GM12801 (cell line): ENCODE data around the gene POLG2.

Source experiments
- TF ChIP-seq, protein P1 (sequence below): IDR thresholded peaks from one replicate; pipeline ENCODE4 v1.5.1; 2011; ENCODE audit warnings: control low read depth; ENCODE audit not compliant: insufficient read length; ENCODE audit errors: extremely low read depth

Gene POLG2

DNA sequence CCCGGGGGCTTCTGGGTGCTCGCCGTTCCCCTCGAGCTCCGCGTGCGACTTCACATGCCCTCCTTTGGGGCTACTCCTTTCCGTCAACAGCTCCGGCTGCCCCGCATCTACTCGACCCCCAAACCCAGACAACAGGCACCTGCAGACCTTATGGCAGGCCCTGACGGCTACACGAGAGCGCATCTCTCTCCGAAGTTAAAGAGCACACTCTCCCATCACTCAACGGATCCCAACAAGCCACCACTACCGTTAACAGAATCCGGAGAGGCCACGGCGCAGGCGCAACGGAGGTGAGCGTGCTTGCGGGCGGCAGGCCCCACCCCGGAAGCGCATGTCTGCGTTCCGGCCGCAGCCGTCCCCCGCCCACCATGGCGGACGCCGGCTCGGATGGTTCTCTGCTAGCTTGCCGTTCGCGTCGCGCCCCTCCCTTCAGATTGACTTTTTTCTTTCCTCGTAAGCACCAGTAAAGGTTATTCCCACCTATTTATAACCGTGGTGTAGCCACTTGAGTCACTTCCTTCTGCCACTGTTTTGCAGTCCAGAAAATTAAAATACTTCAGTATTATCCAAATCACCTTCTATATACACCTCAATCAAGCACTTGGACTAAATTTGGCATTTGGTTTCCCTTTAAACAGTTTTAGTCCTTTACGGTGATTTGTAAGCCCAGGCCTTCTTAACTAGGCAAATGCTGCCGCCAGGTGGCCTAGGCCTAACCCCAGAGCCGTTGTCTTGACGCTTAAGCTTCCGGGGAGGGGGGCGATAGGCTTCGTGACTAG lies at the start of gene POLG2:
Gene POLG2, minus strand, starts transcription at position 269 of the 779 bp plus-strand sequence. Its CDS starts 86 bp downstream, at position 183.
- TF ChIP-seq, protein P1, sequence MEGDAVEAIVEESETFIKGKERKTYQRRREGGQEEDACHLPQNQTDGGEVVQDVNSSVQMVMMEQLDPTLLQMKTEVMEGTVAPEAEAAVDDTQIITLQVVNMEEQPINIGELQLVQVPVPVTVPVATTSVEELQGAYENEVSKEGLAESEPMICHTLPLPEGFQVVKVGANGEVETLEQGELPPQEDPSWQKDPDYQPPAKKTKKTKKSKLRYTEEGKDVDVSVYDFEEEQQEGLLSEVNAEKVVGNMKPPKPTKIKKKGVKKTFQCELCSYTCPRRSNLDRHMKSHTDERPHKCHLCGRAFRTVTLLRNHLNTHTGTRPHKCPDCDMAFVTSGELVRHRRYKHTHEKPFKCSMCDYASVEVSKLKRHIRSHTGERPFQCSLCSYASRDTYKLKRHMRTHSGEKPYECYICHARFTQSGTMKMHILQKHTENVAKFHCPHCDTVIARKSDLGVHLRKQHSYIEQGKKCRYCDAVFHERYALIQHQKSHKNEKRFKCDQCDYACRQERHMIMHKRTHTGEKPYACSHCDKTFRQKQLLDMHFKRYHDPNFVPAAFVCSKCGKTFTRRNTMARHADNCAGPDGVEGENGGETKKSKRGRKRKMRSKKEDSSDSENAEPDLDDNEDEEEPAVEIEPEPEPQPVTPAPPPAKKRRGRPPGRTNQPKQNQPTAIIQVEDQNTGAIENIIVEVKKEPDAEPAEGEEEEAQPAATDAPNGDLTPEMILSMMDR = no peak

DNA sequence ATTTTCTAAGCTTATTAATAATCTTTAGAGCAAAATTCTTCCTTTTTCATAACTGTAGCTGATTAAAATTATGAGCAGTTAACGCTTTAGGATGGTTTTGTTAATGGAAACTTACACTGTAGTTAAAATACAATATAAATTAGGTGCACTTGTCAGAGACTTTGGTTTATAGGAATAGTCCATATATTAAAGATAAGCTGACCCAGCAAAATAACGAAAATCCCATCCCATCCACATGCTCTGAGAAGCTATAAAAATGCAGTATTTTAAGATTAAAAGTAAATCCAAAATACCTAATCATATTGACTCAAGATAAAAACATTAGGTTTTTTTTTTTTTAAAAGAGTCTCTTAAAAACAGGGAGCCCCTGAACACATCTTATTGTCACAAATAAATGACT lies 47.9 kb upstream of the POLG2 start:
- TF ChIP-seq, protein P1 = no peak

DNA sequence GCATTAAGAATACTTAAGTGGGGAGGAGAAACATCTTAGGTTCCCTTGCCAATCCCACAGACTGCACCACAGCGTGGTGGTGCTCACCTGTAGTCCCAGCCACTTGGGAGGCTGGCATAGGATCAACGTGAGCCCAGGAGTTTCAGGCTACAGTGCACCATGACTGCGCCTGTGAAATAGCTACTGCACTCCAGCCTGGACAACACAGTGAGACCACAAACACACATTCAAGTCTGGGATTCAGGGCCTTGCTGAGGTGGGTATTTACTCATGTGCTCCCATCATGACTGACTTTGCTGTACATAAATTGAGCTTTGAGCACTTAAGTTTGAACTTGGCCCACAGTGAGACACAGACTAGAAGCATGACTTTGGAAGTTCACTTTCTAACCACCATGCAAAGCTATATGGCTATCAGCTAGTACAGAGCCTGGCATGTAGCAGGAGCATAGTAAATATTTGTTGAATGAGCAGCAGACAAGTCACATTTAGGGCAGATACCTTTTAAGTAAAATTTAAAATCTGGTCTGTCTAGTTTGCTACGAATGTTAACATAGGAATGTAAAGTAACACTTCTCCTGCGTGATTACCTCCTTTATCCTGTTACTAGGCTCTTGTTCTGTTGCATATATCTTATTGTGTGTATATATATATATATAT lies 43.4 kb upstream of the POLG2 start:
- TF ChIP-seq, protein P1 = no peak

DNA sequence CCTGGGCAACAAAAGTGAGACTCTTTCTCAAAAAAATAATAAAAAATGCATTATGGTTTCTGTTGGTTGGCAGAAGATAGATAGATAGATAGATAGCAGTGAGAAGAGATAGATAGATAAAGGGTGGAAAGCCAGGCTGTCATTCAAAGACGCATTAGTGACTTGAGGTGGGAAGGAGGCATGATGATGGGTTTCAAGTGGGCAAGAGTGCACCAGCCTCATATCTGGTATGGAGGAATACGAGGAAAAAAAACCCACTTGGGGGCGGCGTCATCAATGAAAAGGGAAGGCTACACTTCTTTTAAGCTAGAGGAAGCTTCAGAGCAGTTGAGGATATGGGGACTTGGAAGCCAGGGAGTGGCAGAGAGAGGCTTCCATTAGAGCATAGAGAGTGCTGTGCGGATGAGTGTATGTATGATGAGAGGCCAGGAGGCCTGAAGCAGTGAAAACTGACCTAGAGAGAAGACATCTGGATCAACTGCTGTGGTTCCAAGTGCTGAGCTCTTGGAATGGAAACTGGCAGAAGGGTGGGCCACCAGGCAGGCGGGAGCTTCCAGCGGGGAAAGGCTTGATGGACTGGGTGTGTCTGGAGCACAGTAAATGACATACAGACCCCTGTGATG lies 41.8 kb upstream of the POLG2 start:
- TF ChIP-seq, protein P1 = no peak

DNA sequence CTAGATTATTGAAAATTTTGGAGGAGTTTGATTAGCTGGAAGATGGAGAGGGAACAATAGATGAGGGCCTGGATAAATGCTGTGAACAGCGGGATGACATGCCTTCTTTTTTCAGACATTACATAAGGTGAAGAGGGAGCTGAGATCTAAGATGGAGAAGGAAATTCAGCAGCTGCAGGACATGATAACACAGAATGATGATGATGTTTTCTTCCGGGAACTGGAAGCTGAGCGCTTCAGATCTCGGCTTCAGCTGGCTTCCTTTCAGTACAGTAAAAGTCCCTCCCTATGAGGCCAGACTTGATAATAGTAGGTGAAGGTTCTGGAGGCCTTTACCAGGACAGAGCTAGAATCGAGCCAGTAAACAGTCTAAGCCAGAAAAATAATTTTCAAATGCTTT lies 40.6 kb upstream of the POLG2 start:
- TF ChIP-seq, protein P1 = no peak

DNA sequence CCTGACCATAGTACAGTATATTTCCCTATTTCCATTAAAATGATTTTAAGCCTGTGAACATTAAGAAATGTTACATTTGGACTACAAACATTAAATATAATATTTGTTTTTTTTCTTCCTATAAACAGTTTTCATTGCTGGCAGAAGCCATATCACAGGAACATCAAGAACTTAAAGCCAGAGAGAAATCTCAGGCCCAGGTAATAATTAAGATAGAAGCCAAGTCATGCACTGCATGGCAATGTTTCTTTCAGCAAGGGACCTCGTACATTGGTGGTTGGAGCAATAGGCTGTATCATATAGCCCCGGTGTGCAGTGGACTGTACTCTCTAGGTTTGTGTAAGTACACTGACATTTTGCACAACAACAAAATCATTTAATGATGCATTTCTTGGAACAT lies 40.1 kb upstream of the POLG2 start:
- TF ChIP-seq, protein P1 = no peak

DNA sequence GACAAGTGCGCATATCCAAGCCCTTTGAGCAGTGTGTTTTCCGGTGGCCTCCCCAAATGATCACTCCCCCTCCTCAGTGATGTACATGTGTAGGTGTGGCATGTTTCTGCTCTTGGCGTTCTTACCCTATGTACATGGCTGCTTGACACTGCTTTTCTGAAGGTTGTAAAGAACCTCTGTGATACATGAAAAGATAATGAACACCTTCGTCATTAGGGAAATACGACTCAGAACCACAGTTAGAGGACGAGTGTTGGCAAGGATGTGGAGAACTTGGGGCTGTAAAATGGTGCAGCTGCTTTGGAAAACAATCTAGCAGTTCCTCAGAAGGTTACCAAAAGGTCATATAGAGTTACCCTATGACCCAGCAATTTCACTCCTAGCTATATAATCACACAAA lies 38.5 kb upstream of the POLG2 start:
- TF ChIP-seq, protein P1 = no peak
